DOHH2 (cell line): Measurements from ENCODE around the gene PEX5L.

Source experiments
- H3F3A ChIP-seq: fragments of 200-600 bp; sonication (generic), shearing (Covaris generic); 2 replicates; pipeline ENCODE4 v1.6.0; 2016; ENCODE audit warnings: antibody characterized with exemption, mild to moderate bottlenecking; ENCODE audit not compliant: control insufficient read depth, insufficient read depth
- H3K27ac ChIP-seq: fragments of 200-600 bp; sonication (generic); 2 replicates; pipeline ENCODE4 v1.5.1; 2014; ENCODE audit warnings: low read depth, mild to moderate bottlenecking, low read length, moderate library complexity
- H3K27me3 ChIP-seq: fragments of 200-600 bp; sonication (generic); 2 replicates; pipeline ENCODE4 v1.6.1; 2014; ENCODE audit warnings: mild to moderate bottlenecking, low read length, mixed read lengths; ENCODE audit not compliant: control insufficient read depth
- H3K36me3 ChIP-seq: fragments of 200-600 bp; sonication (generic); 2 replicates; pipeline ENCODE4 v1.6.1; 2014; ENCODE audit warnings: mild to moderate bottlenecking, low read length, moderate library complexity, mixed read lengths; ENCODE audit not compliant: control insufficient read depth
- H3K4me1 ChIP-seq: fragments of 200-600 bp; sonication (generic); 2 replicates; pipeline ENCODE4 v1.6.1; 2014; ENCODE audit warnings: mild to moderate bottlenecking, low read length, mixed read lengths; ENCODE audit not compliant: control insufficient read depth
- H3K4me2 ChIP-seq: fragments of 200-600 bp; sonication (generic); 2 replicates; pipeline ENCODE4 v1.6.0; 2014; ENCODE audit warnings: mild to moderate bottlenecking, low read length, moderate library complexity
- H3K4me3 ChIP-seq: fragments of 200-600 bp; sonication (generic); 2 replicates; pipeline ENCODE4 v1.5.1; 2014; ENCODE audit warnings: mild to moderate bottlenecking, low read length, mixed read lengths
- H3K79me2 ChIP-seq: fragments of 200-600 bp; sonication (generic); 2 replicates; pipeline ENCODE4 v1.6.1; 2014; ENCODE audit warnings: mild to moderate bottlenecking, low read length, mixed read lengths; ENCODE audit not compliant: control insufficient read depth
- H3K9me2 ChIP-seq: fragments of 200-600 bp; sonication (generic); replicated peaks from 2 replicates; pipeline ENCODE4 v1.6.1; 2014; ENCODE audit warnings: mild to moderate bottlenecking, low read length, mixed read lengths; ENCODE audit not compliant: control insufficient read depth
- H3K9me3 ChIP-seq: fragments of 200-600 bp; sonication (generic); 2 replicates; pipeline ENCODE4 v1.6.1; 2014; ENCODE audit warnings: antibody characterized with exemption, low read length, mixed read lengths; ENCODE audit not compliant: control insufficient read depth, insufficient read depth
- H4K20me1 ChIP-seq: fragments of 200-600 bp; sonication (generic); 2 replicates; pipeline ENCODE4 v1.6.0; 2014; ENCODE audit warnings: low read depth, mild to moderate bottlenecking, antibody characterized with exemption, low read length, moderate library complexity; ENCODE audit not compliant: control insufficient read depth, insufficient read depth
- CTCF ChIP-seq: fragments of 200-600 bp; sonication (generic); IDR thresholded peaks from one replicate; pipeline ENCODE4 v1.5.1; 2014; ENCODE audit warnings: antibody characterized with exemption, mild to moderate bottlenecking, low read depth, low read length; ENCODE audit not compliant: poor library complexity, severe bottlenecking
- EZH2phosphoT487 ChIP-seq: fragments of 200-600 bp; sonication (generic); IDR thresholded peaks from 2 replicates; pipeline ENCODE4 v1.6.1; 2017; ENCODE audit warnings: borderline replicate concordance, mild to moderate bottlenecking, antibody characterized with exemption, low read length, moderate library complexity, mixed read lengths

Gene PEX5L

DNA sequence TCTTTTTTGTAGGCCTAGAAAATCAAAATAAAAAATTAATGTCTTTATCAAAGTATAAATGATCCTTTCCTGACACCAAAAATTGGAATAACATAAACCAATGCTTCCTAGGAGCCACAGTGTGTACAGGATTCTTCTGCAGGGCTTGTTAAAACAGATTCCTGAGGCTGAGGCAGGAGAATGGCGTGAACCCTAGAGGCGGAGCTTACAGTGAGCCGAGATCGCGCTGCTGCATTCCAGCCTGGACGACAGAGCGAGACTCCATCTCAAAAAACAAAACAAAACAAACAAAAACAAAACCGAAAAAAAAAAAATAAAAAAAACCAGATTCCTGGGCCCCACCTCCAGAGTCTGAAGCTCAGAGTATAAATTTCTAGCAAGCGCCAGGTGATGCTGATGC, 78.0 kb downstream of the PEX5L start:
- H3K27ac ChIP-seq, result no peak overlapping the region
- H3K4me2 ChIP-seq, result no peak overlapping the region
- H3F3A ChIP-seq, result peaks cover 8% of the 10 kb centered on the region; the same call in 1 of the 2 replicates
- TF ChIP-seq EZH2phosphoT487 (no peak), CTCF (no peak)
- no peaks in the 10 kb centered on the region for H3K36me3 ChIP-seq
- H3K9me3 ChIP-seq, result peaks cover 3% of the 10 kb centered on the region; the same call in 1 of the 2 replicates
- H4K20me1 ChIP-seq, result no peaks in the 10 kb centered on the region
- H3K4me1 ChIP-seq, result peaks cover 59% of the 10 kb centered on the region
- H3K27me3 ChIP-seq, result peaks cover 79% of the 10 kb centered on the region
- H3K4me3 ChIP-seq, result no peak overlapping the region
- no peaks in the 10 kb centered on the region for H3K79me2 ChIP-seq
- H3K9me2 ChIP-seq, result no peaks in the 10 kb centered on the region

DNA sequence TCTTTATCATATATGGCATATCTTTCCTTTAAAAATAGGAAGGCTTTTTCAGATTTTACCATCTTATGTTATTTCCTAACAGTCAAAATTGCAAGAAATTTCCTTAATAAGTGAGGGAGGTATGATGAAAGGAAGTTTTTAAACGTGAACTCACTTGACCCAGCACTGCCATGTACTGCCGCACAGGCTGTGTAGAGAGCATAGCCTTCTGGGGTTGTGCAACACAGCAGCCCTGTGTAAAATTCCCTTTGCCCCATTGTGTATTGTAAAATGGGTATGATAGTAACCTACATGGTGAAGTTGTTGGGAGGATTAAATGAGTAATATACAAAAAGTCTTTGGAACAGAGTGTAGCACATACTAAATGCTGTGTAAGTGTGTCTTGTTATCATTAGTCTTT, 78.6 kb downstream of the PEX5L start:
- Histone ChIP-seq H3K27ac (no peak overlapping the region), H3K4me2 (no peak overlapping the region), H3K9me2 (no peaks in the 10 kb centered on the region), H3K9me3 (peaks cover 3% of the 10 kb centered on the region; the same call in 1 of the 2 replicates), H3K4me1 (peaks cover 63% of the 10 kb centered on the region), H3K79me2 (no peaks in the 10 kb centered on the region), H4K20me1 (no peaks in the 10 kb centered on the region), H3K27me3 (peaks cover 82% of the 10 kb centered on the region), H3K4me3 (no peak overlapping the region), H3K36me3 (no peaks in the 10 kb centered on the region), H3F3A (peaks cover 8% of the 10 kb centered on the region; the same call in 1 of the 2 replicates)
- TF ChIP-seq CTCF (no peak), EZH2phosphoT487 (no peak)

DNA sequence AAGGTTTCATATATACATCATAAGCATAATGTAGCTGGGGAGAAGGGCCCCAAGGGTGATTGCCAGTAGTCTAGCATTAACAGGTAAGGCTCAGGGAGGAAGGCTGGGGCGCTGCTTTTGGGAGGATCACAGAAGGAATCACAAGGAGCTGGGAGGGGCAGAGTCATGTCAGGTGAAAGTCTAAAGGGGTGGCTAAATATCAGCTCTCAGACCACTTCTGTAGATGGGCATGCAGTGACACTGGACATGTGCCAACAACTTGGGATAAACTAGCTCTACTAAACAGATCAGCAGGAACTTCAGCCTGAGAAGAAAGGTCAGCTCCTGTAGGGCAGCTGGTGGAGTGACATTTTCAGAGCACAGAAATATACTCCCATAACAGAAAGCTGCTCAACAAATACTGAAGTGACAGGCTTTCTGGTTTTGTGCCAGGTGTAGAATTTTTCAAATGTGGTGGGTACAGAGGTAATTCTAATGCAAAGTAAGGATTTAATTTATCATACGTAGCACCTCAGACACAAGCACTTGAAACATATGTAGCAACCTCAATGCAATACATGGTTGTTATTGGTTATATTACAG, 79.4 kb downstream of the PEX5L start:
- no peak overlapping the region for H3K27ac ChIP-seq
- peaks cover 3% of the 10 kb centered on the region; the same call in 1 of the 2 replicates for H3K9me3 ChIP-seq
- H3K4me2 ChIP-seq, result peak overlapping the region; percentile 65
- peaks cover 63% of the 10 kb centered on the region for H3K4me1 ChIP-seq
- TF ChIP-seq CTCF (no peak), EZH2phosphoT487 (no peak)
- no peak overlapping the region; the same call in 1 of the 2 replicates for H3K4me3 ChIP-seq
- H3K27me3 ChIP-seq, result peaks cover 75% of the 10 kb centered on the region
- no peaks in the 10 kb centered on the region for H3K9me2 ChIP-seq
- no peaks in the 10 kb centered on the region for H3K79me2 ChIP-seq
- no peaks in the 10 kb centered on the region for H3K36me3 ChIP-seq
- peaks cover 8% of the 10 kb centered on the region; the same call in 1 of the 2 replicates for H3F3A ChIP-seq
- H4K20me1 ChIP-seq, result no peaks in the 10 kb centered on the region
